ENCODE results near the gene TMEM129.

Gene TMEM129

DNA sequence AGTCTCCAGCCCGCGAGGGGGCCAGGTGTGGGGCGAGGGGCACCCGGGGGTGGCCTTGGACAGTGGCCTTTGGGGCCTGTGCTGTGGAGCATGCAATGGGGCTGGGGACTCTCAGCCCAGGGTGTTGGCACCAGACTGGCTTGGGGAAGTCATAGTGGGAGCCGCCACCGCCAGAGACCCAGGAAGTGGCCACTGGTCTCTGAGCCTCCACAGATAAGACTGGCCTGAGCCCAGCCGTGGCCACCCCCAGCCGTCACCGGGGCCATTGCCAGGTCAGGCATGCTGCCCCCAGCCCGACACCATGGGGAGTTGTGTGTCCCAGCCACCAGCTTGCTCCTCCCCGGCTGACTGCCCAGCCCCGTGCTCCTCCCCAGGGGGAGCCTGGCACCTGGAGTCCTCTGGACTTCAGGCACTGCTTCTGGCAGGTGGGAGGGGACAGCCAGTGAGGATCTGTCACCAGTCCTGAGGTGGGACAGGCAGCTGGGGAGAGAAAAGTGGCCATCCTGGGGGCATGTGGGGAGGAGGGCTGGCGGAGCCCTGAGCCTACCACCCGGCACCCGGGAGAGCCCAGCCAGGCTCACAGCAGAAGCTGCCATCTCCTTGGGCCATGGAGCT, 32.7 kb upstream of the TMEM129 start:
- no peak for TF ChIP-seq RARB (CRISPR knock-in tag; IDR thresholded peaks at IDR 0.05)
- no peak for TF ChIP-seq ZNF8 (CRISPR knock-in tag; IDR thresholded peaks at IDR 0.05)
- no peak for TF ChIP-seq ZC3H10 (CRISPR knock-in tag; IDR thresholded peaks at IDR 0.05)
- ATAC-seq, result no peak

DNA sequence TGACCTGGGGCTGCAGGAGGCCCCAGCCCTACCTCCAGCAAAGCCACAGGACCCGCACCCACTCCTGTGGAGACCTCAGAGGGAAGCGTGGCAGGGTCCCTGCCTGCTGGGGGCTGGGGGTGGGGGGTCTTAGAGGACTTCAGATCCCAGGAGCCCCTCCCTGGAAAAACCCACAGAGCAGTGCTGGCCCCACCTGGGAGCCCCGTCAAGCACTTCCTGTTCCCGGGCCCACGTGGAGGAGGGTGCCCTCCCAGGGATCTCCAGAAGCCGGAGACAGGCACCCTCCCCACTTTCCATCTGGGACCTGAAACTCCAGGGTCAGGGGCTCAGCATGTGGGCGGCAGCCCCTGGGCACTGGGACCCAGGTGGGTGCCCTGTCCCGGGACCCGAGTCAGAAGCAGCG, 32.2 kb upstream of the TMEM129 start:
- TF ChIP-seq TCF4 (CRISPR knock-in tag; IDR thresholded peaks at IDR 0.05; ENCODE audit: borderline replicate concordance) (no peak), CREB5 (CRISPR knock-in tag; IDR thresholded peaks at IDR 0.05; ENCODE audit: low read depth) (no peak), GLIS3 (CRISPR knock-in tag; IDR thresholded peaks at IDR 0.05) (no peak)
- ATAC-seq, result no peak

DNA sequence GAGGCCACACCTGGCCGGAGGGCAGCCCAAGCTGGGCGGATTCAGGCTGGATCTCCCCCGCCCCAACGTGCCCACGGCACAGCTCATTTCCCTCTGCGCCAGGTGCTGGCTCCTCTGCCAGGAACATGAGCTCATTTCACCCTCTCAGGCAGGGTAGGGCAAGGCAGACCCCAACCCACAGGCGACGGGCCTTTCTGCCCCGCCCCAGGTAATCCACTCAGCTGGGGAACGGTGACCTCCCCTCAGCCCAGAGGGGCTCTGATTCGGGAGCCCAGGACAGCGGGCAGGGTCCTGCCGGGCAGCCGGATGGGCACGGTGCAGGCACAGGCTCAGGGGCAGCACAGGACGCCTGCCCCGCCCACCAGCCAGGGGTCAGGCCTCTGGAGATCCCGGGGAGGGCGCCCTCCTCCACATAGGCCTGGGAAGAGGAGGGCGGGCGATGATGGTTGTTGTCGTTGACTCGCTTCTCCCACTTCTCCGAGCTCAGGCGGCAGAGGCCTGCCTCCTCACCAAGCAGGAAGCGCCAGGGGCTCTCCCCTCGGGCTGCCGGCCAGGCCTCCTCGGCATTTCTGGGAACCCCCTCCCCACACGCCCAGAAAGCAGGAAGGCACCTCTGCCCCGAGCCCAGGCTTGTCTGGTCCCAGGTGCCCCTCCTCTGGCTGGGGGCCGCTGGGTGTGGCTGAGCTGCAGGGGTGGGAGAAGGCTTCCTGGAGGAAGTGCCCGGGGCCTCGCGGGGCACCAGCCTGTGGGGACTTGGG, 31.3 kb upstream of the TMEM129 start:
- TF ChIP-seq OSR1 (CRISPR knock-in tag; IDR thresholded peaks at IDR 0.05), result no peak
- TF ChIP-seq ZNF8 (CRISPR knock-in tag; IDR thresholded peaks at IDR 0.05), result no peak
- no peak for TF ChIP-seq ZC3H10 (CRISPR knock-in tag; IDR thresholded peaks at IDR 0.05)
- no peak for TF ChIP-seq PPARA (CRISPR knock-in tag; IDR thresholded peaks at IDR 0.05; ENCODE audit: borderline replicate concordance)
- no peak for TF ChIP-seq ZNF565 (CRISPR knock-in tag; conservative IDR thresholded peaks at IDR 0.05; ENCODE audit: low read depth)
- TF ChIP-seq, protein P1, sequence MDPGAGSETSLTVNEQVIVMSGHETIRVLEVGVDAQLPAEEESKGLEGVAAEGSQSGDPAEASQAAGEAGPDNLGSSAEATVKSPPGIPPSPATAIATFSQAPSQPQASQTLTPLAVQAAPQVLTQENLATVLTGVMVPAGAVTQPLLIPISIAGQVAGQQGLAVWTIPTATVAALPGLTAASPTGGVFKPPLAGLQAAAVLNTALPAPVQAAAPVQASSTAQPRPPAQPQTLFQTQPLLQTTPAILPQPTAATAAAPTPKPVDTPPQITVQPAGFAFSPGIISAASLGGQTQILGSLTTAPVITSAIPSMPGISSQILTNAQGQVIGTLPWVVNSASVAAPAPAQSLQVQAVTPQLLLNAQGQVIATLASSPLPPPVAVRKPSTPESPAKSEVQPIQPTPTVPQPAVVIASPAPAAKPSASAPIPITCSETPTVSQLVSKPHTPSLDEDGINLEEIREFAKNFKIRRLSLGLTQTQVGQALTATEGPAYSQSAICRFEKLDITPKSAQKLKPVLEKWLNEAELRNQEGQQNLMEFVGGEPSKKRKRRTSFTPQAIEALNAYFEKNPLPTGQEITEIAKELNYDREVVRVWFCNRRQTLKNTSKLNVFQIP (CRISPR knock-in tag; IDR thresholded peaks at IDR 0.05; ENCODE audit: borderline replicate concordance, low read depth), result no peak
- no peak for TF ChIP-seq ARNTL (CRISPR knock-in tag; IDR thresholded peaks at IDR 0.05; ENCODE audit: borderline replicate concordance, low read depth)
- TF ChIP-seq PATZ1 (CRISPR knock-in tag; IDR thresholded peaks at IDR 0.05; ENCODE audit: borderline replicate concordance), result no peak
- no peak for TF ChIP-seq ZFP3 (CRISPR knock-in tag; IDR thresholded peaks at IDR 0.05)
- TF ChIP-seq CSDC2 (CRISPR knock-in tag; IDR thresholded peaks at IDR 0.05), result no peak
- no peak for TF ChIP-seq GLIS3 (CRISPR knock-in tag; IDR thresholded peaks at IDR 0.05)
- TF ChIP-seq, protein P2, sequence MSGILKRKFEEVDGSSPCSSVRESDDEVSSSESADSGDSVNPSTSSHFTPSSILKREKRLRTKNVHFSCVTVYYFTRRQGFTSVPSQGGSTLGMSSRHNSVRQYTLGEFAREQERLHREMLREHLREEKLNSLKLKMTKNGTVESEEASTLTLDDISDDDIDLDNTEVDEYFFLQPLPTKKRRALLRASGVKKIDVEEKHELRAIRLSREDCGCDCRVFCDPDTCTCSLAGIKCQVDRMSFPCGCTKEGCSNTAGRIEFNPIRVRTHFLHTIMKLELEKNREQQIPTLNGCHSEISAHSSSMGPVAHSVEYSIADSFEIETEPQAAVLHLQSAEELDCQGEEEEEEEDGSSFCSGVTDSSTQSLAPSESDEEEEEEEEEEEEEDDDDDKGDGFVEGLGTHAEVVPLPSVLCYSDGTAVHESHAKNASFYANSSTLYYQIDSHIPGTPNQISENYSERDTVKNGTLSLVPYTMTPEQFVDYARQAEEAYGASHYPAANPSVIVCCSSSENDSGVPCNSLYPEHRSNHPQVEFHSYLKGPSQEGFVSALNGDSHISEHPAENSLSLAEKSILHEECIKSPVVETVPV (CRISPR knock-in tag; IDR thresholded peaks at IDR 0.05), result no peak
- TF ChIP-seq ESRRG (CRISPR knock-in tag; IDR thresholded peaks at IDR 0.05), result no peak
- no peak for ATAC-seq

DNA sequence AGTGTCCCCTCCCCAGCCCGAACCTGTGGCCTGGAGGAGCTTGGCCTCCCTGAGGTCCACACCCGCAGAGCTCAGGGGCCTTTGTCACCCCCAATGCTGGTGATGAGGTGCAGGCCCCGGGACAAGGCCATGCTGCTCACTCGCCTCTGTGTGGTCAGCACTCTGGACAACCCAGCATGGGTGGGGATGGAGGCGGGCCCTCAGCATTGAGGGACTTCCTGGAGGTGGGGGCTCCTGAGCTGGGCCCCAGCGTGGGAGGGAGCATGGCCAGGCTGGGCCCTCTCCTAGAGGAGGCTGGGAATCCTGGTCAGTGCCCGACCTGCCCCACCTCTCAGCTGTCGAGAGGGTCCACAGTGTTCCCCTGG, 30.8 kb upstream of the TMEM129 start:
- ATAC-seq, result no peak
- no peak for TF ChIP-seq CREB5 (CRISPR knock-in tag; IDR thresholded peaks at IDR 0.05; ENCODE audit: low read depth)
- TF ChIP-seq BACH2 (CRISPR knock-in tag; IDR thresholded peaks at IDR 0.05; ENCODE audit: borderline replicate concordance), result no peak
- TF ChIP-seq, protein P1 (CRISPR knock-in tag; IDR thresholded peaks at IDR 0.05; ENCODE audit: borderline replicate concordance, low read depth), result no peak
- no peak for TF ChIP-seq ZNF8 (CRISPR knock-in tag; IDR thresholded peaks at IDR 0.05)
- TF ChIP-seq OSR1 (CRISPR knock-in tag; IDR thresholded peaks at IDR 0.05), result no peak
- no peak for TF ChIP-seq GLIS3 (CRISPR knock-in tag; IDR thresholded peaks at IDR 0.05)
- TF ChIP-seq PATZ1 (CRISPR knock-in tag; IDR thresholded peaks at IDR 0.05; ENCODE audit: borderline replicate concordance), result no peak
- no peak for TF ChIP-seq ZFP3 (CRISPR knock-in tag; IDR thresholded peaks at IDR 0.05)
- no peak for TF ChIP-seq TOX (CRISPR knock-in tag; IDR thresholded peaks at IDR 0.05; ENCODE audit: borderline replicate concordance)
- no peak for TF ChIP-seq ESRRG (CRISPR knock-in tag; IDR thresholded peaks at IDR 0.05)
- TF ChIP-seq, protein P2 (CRISPR knock-in tag; IDR thresholded peaks at IDR 0.05), result no peak
- no peak for TF ChIP-seq ZNF565 (CRISPR knock-in tag; conservative IDR thresholded peaks at IDR 0.05; ENCODE audit: low read depth)
- no peak for TF ChIP-seq CSDC2 (CRISPR knock-in tag; IDR thresholded peaks at IDR 0.05)
- no peak for TF ChIP-seq RARB (CRISPR knock-in tag; IDR thresholded peaks at IDR 0.05)
- TF ChIP-seq ZFP30 (CRISPR knock-in tag; IDR thresholded peaks at IDR 0.05), result no peak
- no peak for TF ChIP-seq ISL1 (CRISPR knock-in tag; IDR thresholded peaks at IDR 0.05)
- no peak for TF ChIP-seq SNAI2 (CRISPR knock-in tag; IDR thresholded peaks at IDR 0.05)

All from SK-N-SH treated with all-trans-retinoic acid at 6 μM for 48 hours (cell line).